Uterus (tissue), 2 donors: Measurements from ENCODE around the gene ZAP70.

Source experiments
- POLR2A ChIP-seq, 2 donors: fragments of 450-650 bp; IDR thresholded peaks; one replicate each; pipeline ENCODE4 v1.6.1; 2016; ENCODE audit warnings: antibody characterized with exemption in 2 of 2, mild to moderate bottlenecking in 1 of 2, moderate library complexity in 1 of 2
- TF ChIP-seq, protein P1 (sequence below), 4 experiments: fragments of 200-600 bp in 2 of 4; fragments of 450-650 bp in 2 of 4; sonication (generic) in 2 of 4; IDR thresholded peaks; one replicate each; pipeline ENCODE4 v1.5.1; 2016 to 2019; ENCODE audit warnings: antibody characterized with exemption in 4 of 4, mild to moderate bottlenecking in 2 of 4, moderate library complexity in 1 of 4

DNA sequence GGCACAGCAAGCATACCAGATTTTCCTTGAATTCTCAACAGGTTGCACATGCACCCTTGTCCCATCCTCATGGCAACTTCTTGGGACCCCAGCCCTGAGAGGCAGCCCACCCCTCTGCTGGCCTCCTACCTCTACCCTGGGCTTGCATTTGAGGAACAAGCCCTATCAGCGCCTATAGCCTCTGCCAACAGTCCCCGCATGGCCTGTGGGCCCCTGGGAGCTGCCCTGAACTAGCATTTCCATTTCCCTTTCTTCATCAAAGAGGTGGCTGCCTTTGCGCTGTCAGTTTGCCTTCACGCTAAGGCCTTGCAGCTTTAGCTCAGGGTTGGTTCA, 5.4 kb upstream of the ZAP70 start:
- TF ChIP-seq, protein P1, sequence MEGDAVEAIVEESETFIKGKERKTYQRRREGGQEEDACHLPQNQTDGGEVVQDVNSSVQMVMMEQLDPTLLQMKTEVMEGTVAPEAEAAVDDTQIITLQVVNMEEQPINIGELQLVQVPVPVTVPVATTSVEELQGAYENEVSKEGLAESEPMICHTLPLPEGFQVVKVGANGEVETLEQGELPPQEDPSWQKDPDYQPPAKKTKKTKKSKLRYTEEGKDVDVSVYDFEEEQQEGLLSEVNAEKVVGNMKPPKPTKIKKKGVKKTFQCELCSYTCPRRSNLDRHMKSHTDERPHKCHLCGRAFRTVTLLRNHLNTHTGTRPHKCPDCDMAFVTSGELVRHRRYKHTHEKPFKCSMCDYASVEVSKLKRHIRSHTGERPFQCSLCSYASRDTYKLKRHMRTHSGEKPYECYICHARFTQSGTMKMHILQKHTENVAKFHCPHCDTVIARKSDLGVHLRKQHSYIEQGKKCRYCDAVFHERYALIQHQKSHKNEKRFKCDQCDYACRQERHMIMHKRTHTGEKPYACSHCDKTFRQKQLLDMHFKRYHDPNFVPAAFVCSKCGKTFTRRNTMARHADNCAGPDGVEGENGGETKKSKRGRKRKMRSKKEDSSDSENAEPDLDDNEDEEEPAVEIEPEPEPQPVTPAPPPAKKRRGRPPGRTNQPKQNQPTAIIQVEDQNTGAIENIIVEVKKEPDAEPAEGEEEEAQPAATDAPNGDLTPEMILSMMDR (IDR thresholded peaks at IDR 0.05): no peak
- TF ChIP-seq POLR2A (IDR thresholded peaks at IDR 0.05): no peak
